GM21381 (cell line): ENCODE data around the gene EIPR1.

ENCODE experiments used
- ATAC-seq: cut with Tn5 transposase; IDR thresholded peaks from one replicate; pipeline ENCODE4 v1.9.1; 2021; ENCODE audit warnings: mild to moderate bottlenecking, moderate library complexity; ENCODE audit not compliant: unreplicated experiment

The EIPR1 gene

DNA sequence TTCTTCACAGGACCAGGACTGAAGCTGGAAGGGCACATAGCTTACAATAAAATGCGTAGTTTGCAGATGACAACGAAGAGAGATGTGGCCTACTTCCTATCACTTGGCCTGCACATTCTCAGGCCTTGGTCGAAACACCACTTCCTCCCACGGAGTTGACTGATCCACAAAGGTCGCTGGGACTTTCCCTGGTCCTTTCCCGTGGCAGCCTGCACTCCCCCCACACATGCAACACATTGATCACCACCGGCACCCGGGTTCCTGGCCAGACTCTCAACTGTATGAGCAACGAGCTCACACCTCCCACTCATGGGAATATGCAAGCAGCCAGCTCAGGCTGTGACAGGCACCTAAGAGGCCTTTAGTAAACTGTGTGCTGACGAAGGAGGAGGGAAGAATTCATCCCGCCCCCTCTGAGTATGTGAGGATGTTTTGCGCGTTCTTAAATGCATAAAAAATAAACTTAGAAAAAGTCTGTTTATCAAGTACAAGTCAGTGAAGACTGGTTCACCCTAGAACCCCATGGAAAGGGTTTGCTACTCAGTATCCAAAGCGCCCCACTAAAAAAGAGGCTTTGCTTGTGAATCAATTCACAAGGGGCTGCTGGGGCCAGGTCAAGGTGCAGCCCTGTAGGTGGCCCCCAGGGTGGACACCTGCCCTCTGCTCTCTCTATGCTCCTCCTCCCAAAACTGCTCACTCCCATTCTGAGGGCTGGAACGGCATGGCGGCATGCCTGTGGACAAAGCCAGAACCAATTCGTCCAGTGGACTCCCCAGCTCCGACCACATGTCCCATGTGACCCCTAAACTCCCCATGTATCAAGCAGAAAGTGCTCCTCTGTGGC lies 154.3 kb downstream of the EIPR1 start:
- peak; percentile 92 for ATAC-seq

DNA sequence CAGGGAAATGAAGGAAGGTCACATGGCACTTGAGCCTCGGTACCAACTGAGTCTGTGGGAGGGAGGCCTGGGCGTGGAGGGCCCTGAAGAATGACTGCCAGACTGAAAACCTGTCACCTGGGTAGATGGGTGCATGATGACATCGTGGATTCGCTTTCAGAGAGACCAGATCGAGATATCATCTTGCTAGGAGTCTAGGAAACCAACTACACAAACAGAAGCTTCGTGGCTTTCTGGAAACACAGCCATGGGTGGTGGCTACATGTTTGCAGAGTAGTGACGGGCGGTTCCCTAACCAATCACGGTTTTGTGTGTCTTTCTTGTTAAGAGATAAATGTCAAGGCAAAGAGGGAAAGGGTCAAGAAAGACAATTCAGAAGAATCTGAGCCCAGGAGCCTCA lies 155.0 kb downstream of the EIPR1 start:
- ATAC-seq, result peak; percentile 52

- no peak for ATAC-seq
Measured at GRCh38 chr2:3219536-3219935, 158.1 kb downstream of the EIPR1 start.

DNA sequence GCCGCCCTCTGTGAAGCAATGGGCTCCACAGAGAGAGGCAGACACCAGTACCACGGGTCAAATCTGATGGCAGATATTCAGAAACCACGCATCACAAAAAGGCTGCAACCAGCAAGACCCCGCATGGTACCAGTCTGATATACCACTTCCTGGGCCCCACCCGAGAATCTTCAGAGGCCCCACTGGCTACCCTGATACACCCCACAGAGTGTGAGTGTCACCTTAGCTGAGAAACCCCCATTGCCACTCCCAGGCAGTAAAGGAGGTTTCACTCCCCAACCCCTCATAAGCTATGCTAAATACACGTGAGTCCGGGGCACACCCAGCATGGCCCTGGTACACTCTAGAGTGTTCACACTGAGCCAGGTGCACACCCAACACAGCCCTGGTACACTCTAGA lies 160.0 kb downstream of the EIPR1 start:
- ATAC-seq, result no peak

DNA sequence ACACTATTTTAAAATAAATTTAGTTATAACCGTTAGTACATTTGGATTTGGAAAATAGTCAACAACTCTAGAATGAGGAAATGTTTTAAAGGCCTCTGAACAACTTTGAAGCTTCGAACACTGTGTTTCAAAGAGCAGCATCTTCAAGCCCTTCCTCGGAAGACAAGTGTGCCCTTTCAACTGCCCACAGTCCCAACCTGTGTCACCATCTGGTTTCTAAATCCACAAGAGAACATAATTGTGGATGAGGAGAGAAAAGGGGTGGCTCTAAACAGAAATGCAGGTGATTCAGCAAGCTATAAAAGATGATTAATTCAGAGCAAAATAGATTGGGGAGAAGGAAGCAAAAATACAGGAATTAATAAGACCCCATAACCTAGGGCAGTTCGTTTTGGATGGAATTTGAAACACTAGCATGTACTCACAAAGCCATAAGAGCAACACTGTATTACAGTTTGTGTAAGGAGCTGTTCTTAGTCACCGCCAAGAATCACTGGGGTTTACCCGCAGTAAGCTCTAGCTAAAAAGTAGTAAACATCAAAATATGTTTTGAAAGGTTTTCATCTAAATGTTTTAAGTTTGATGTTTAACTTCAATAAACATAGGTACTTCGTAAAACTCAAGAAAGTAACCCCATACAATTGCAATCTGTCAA lies 160.7 kb downstream of the EIPR1 start:
- no peak for ATAC-seq

- ATAC-seq, result no peak
Measured at GRCh38 chr2:3214806-3215404, 162.7 kb downstream of the EIPR1 start.

GRCh38 chr2:3214065-3214464 lies 163.6 kb downstream of the EIPR1 start:
- ATAC-seq, result no peak

GRCh38 chr2:3212984-3213383 lies 164.6 kb downstream of the EIPR1 start:
- ATAC-seq, result no peak

DNA sequence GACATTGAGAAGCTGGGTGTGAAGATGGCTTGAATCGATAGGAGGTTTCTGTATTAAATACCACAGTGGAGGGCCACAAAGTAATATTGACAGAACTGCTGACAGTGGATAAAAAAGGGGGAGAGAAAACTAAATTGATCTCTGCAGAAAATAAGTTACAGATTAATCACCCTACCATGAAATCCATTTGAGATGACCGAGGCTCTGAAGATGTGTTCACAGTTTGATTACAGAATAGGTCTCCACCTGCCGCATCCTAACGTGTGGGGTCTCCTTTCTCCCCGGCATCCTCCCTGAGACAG lies 165.6 kb downstream of the EIPR1 start:
- ATAC-seq, result no peak

- ATAC-seq, result no peak
Measured at GRCh38 chr2:3211256-3212060, 166.2 kb downstream of the EIPR1 start.

DNA sequence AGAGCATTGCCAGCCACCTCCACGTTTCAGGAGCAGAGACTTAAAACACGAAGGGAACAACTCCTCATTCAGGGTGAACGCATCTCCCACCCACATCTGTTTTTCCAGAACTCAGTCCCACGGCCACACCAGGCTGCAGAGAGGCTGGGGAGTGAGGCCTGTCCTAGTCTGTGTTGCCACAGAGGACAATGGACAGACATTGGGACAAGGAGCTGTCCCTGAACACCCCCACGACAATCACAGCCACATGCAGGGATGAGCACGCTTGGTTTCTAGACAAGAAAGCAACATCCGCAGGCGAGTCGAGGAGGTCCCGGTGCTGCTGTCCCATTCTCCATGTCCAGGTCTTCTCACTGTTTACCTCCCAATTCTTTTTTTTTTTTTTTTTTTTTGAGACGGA lies 167.4 kb downstream of the EIPR1 start:
- ATAC-seq, result no peak

GRCh38 chr2:3209258-3209657 lies 168.4 kb downstream of the EIPR1 start:
- ATAC-seq, result no peak

- no peak for ATAC-seq
Measured at GRCh38 chr2:3208591-3208990, 169.0 kb downstream of the EIPR1 start.

- ATAC-seq, result no peak
Measured at GRCh38 chr2:3208179-3208578, 169.4 kb downstream of the EIPR1 start.

- ATAC-seq, result no peak
Measured at GRCh38 chr2:3207091-3207491, 170.5 kb downstream of the EIPR1 start.

DNA sequence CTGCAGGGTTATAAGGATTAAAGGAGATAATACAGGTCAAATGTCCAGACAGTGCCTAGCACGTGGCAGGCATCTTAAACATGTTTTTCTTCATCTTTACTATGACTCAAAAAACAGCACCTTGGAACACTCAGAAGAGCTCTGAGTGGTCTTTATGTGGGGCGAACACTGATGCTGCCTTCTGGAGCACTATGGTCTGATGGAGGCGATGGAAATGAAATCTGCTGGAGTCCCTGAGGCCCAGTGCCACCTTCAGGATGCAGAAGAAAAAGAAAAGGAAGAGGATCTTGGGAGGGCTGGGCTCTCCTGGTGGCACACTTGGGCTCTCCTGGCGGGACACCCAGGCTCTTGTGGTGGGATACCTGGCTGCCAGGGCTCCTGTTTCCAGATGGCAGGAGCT lies 171.8 kb downstream of the EIPR1 start:
- ATAC-seq, result no peak

- ATAC-seq, result no peak
Measured at GRCh38 chr2:3204031-3204821, 173.4 kb downstream of the EIPR1 start.

DNA sequence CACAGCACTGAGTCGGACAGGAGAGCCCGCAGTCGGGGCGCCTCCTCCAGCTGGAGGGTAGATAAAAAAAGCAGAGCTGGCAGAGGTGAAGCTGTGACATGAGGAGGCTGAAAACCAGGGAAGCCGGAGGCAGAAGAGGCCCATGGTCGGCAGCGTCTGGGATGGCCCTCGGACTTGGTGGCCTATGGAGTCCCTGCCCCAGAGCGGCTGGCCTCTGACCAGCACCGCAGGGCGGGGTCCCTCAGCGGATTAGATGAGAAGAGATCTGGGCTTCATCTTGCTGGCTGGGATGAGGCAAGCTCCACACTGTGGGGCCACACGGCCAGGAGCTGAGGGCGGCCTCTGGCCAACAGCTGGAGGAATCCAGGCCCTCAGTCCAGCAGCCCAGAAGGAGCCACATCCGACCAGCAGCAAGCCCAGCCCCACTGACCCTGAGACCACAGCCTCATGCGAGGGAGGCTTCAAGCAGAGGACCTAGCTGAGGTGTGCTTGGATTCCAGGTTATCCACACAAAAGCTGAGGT lies 174.1 kb downstream of the EIPR1 start:
- no peak for ATAC-seq

DNA sequence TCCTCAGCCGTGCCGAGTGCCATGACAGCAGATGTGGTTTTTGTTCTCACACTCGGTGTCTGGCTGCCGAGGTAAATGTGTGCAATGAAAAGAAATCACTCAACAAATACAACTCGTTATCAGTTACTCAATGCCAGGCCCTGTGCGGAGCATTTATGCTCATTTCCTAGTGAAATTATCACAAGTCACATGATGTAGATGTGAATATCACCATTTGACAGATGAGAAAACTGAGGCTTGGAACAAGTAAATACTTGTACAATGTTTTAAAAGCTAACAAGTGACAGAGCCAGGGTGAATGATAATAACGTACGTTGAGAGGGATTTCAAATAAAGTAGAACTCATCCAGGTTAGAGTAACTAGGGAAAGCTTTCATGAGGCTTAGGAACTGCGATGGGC lies 174.7 kb downstream of the EIPR1 start:
- no peak for ATAC-seq

GRCh38 chr2:3201281-3201680 lies 176.3 kb downstream of the EIPR1 start:
- ATAC-seq, result no peak
